Activated T-helper 1 cell treated with Interleukin-2 at 50 U/mL for 16 hours (primary cell): ENCODE measurements around the gene PXK.

Experiments used
- DNase-seq: peaks from one replicate; pipeline ENCODE4 v3.0.0-alpha.2; 2020; ENCODE audit warnings: low read depth

PXK gene

GRCh38 chr3:58466899-58467563 is 134.3 kb downstream of the PXK start:
- DNase-seq = no peak

- no peak for DNase-seq
Measured at GRCh38 chr3:58469096-58469495, 136.4 kb downstream of the PXK start.

GRCh38 chr3:58470363-58471024 is 137.8 kb downstream of the PXK start:
- no peak for DNase-seq

- DNase-seq = peak; percentile 15
Measured at GRCh38 chr3:58471025-58471887, 138.6 kb downstream of the PXK start.

GRCh38 chr3:58473275-58473674 is 140.6 kb downstream of the PXK start:
- DNase-seq = no peak

GRCh38 chr3:58474348-58474911 is 141.7 kb downstream of the PXK start:
- DNase-seq = no peak

GRCh38 chr3:58474967-58475578 is 142.4 kb downstream of the PXK start:
- no peak for DNase-seq
